Measurements from ENCODE around the gene TRIM31.

- TF ChIP-seq, protein P1, sequence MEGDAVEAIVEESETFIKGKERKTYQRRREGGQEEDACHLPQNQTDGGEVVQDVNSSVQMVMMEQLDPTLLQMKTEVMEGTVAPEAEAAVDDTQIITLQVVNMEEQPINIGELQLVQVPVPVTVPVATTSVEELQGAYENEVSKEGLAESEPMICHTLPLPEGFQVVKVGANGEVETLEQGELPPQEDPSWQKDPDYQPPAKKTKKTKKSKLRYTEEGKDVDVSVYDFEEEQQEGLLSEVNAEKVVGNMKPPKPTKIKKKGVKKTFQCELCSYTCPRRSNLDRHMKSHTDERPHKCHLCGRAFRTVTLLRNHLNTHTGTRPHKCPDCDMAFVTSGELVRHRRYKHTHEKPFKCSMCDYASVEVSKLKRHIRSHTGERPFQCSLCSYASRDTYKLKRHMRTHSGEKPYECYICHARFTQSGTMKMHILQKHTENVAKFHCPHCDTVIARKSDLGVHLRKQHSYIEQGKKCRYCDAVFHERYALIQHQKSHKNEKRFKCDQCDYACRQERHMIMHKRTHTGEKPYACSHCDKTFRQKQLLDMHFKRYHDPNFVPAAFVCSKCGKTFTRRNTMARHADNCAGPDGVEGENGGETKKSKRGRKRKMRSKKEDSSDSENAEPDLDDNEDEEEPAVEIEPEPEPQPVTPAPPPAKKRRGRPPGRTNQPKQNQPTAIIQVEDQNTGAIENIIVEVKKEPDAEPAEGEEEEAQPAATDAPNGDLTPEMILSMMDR (IDR thresholded peaks at IDR 0.05): peak in 1 of 7 experiments; percentile 27
- peak; percentile 70 to 96 (median 96) for TF ChIP-seq POLR2A (IDR thresholded peaks at IDR 0.05)
These were observed 51.6 kb downstream of the TRIM31 start, which contains the start of gene POLR1H for GRCh38 chr6:30061092-30061857.

Data from body of pancreas (tissue), 4 donors.